Endothelial cell of umbilical vein (primary cell): Measurements from ENCODE around the gene TRAPPC6A. TPM values are rescaled to one million over a fixed set of nuclear protein-coding genes. Genes with fewer than 3 reads are reported as not detected.

Experiments used
- BruUV-seq: library from RNA; stranded (reverse); fragments of 400-500 nt; replicated peaks from 2 replicates; lab custom pipeline; 2021; lab: Mats Ljungman, UMichigan
- CTCF ChIA-PET: fragments of 300-600, 350-600 bp; sonication (Branson Sonifier 250); formaldehyde crosslinking; loops from one replicate; lab custom pipeline; 2021; ENCODE audit warnings: antibody characterized with exemption, inconsistent platforms; lab: Charles Lee
- POLR2A ChIA-PET: fragments of 300-600, 350-600 bp; sonication (Branson Sonifier 250); formaldehyde crosslinking; loops from one replicate; lab custom pipeline; 2021; ENCODE audit warnings: antibody characterized with exemption, inconsistent platforms; lab: Charles Lee
- DNase-seq: peaks from one replicate; pipeline ENCODE4 v3.0.0-alpha.2; 2011; ENCODE audit warnings: low read depth, low spot score
- FAIRE-seq: peaks from 2 replicates; lab custom pipeline; 2011; peaks lifted over from hg19 to GRCh38; lab: Jason Lieb, UNC
- H2AFZ ChIP-seq: 2 replicates; pipeline ENCODE4 v1.6.0; 2012; ENCODE audit warnings: low read depth, low read length, control low read depth, inconsistent platforms
- H3K27ac ChIP-seq: 2 replicates; pipeline ENCODE4 v1.5.1; 2011; ENCODE audit warnings: low read depth, mild to moderate bottlenecking, control low read depth, low read length, moderate library complexity; ENCODE audit not compliant: insufficient read depth
- H3K27me3 ChIP-seq, 2 experiments: 2 replicates each; pipeline versions ENCODE4 v1.6.0 to v1.6.1; 2011; ENCODE audit warnings: low read length in 2 of 2, mixed read lengths in 1 of 2; ENCODE audit not compliant: control insufficient read depth in 2 of 2, insufficient read depth in 2 of 2
- H3K36me3 ChIP-seq, 2 experiments: 2 replicates in 1 of 2; 3 replicates in 1 of 2; pipeline ENCODE4 v1.5.1; 2011; ENCODE audit warnings: low read length in 2 of 2, mild to moderate bottlenecking in 1 of 2, moderate library complexity in 1 of 2; ENCODE audit not compliant: control insufficient read depth in 2 of 2, insufficient read depth in 2 of 2; ENCODE audit errors: extremely low read depth in 1 of 2
- H3K4me1 ChIP-seq: 3 replicates; pipeline ENCODE4 v1.5.1; 2011; ENCODE audit warnings: mild to moderate bottlenecking, low read length; ENCODE audit not compliant: control insufficient read depth, insufficient read depth; ENCODE audit errors: extremely low read depth
- H3K4me2 ChIP-seq: 2 replicates; pipeline ENCODE4 v1.6.1; 2011; ENCODE audit warnings: low read length, control low read depth, mixed read lengths; ENCODE audit not compliant: insufficient read depth
- H3K4me3 ChIP-seq, 3 experiments: fragments of 200-600 bp in 1 of 3; sonication (generic), shearing (Covaris generic) in 1 of 3; replicated peaks in 1 of 3; 2 replicates each; pipeline ENCODE4 v1.5.1; 2011 to 2016; ENCODE audit warnings: control low read depth in 3 of 3, low read length in 3 of 3, mild to moderate bottlenecking in 2 of 3, inconsistent platforms in 1 of 3, low read depth in 1 of 3, moderate library complexity in 1 of 3; ENCODE audit not compliant: insufficient read depth in 1 of 3
- H3K79me2 ChIP-seq: 2 replicates; pipeline ENCODE4 v1.6.0; 2012; ENCODE audit warnings: low read length, inconsistent platforms; ENCODE audit not compliant: control insufficient read depth, insufficient read depth
- H3K9ac ChIP-seq: replicated peaks from 2 replicates; pipeline ENCODE3; 2011; ENCODE audit warnings: low read length, control low read depth; ENCODE audit not compliant: insufficient read depth; ENCODE audit errors: extremely low read depth
- H3K9me1 ChIP-seq: replicated peaks from 3 replicates; pipeline ENCODE4 v1.6.0; 2011; ENCODE audit warnings: mild to moderate bottlenecking, low read length; ENCODE audit not compliant: control insufficient read depth, insufficient read depth; ENCODE audit errors: extremely low read depth
- H3K9me3 ChIP-seq: replicated peaks from 2 replicates; pipeline ENCODE4 v1.5.1; 2012; ENCODE audit warnings: low read length, inconsistent platforms; ENCODE audit not compliant: control insufficient read depth, insufficient read depth
- H4K20me1 ChIP-seq: replicated peaks from 2 replicates; pipeline ENCODE3; 2011; ENCODE audit warnings: mild to moderate bottlenecking, low read length; ENCODE audit not compliant: control insufficient read depth, insufficient read depth; ENCODE audit errors: extremely low read depth
- CTCF ChIP-seq, 2 donors: IDR thresholded peaks; 1 replicate in 1 of 2; 2 replicates in 1 of 2; pipeline ENCODE4 v1.5.1; 2011; ENCODE audit warnings: low read length in 2 of 2, mild to moderate bottlenecking in 2 of 2, moderate library complexity in 2 of 2, control low read depth in 1 of 2, inconsistent platforms in 1 of 2, low read depth in 1 of 2; ENCODE audit not compliant: insufficient read depth in 1 of 2; ENCODE audit errors: extremely low read depth in 1 of 2
- EZH2 ChIP-seq: IDR thresholded peaks from 2 replicates; pipeline ENCODE4 v1.6.1; 2012; ENCODE audit warnings: borderline replicate concordance, low read depth, mild to moderate bottlenecking, moderate library complexity, low read length, inconsistent platforms; ENCODE audit not compliant: severe bottlenecking
- FOS ChIP-seq: IDR thresholded peaks from 2 replicates; pipeline ENCODE4 v1.6.1; 2011; ENCODE audit warnings: mild to moderate bottlenecking, low read length, moderate library complexity, borderline replicate concordance; ENCODE audit not compliant: insufficient read depth
- GATA2 ChIP-seq: IDR thresholded peaks from 2 replicates; pipeline ENCODE4 v1.7.0; 2011; ENCODE audit warnings: low read depth, mild to moderate bottlenecking, moderate library complexity, mixed read lengths, low read length; ENCODE audit not compliant: insufficient read length, insufficient read depth
- JUN ChIP-seq: IDR thresholded peaks from 2 replicates; pipeline ENCODE4 v1.6.1; 2011; ENCODE audit warnings: borderline replicate concordance, low read depth; ENCODE audit not compliant: insufficient read length, insufficient read depth
- MYC ChIP-seq: IDR thresholded peaks from one replicate; pipeline ENCODE4 v1.6.1; 2011; ENCODE audit warnings: mild to moderate bottlenecking, low read depth, low read length
- POLR2A ChIP-seq: IDR thresholded peaks from 2 replicates; pipeline ENCODE4 v1.6.1; 2012; ENCODE audit warnings: low read depth, mild to moderate bottlenecking, control low read depth, low read length
- POLR2AphosphoS5 ChIP-seq: IDR thresholded peaks from 2 replicates; pipeline ENCODE4 v1.6.1; 2012; ENCODE audit warnings: low read depth, mild to moderate bottlenecking, control low read depth, low read length, moderate library complexity; ENCODE audit not compliant: insufficient read depth
- dilution Hi-C: fragments of 300-500 bp; cut with MboI; formaldehyde crosslinking; loops from one replicate; pipeline ENCODE4 v1.15.0; 2019; ENCODE audit warnings: low sequenced_read_pairs; ENCODE audit not compliant: extremely low pct_ligation_motif_present
- intact Hi-C: fragments of 100-400 bp; cut with micrococcal nuclease; formaldehyde crosslinking; loops from one replicate; pipeline ENCODE4 v1.10.0; 2022
- polyA plus RNA-seq, 4 experiments: library from polyadenylated mRNA; depleted of rRNA in 3 of 4; stranded (reverse) in 3 of 4; unstranded in 1 of 4; fragments of >200 nt; gene quantifications; 2 replicates each; pipeline versions ENCODE4 v1.2.1 to v1.2.3, GENCODE V29; 2011 to 2012; ENCODE audit warnings: missing spikeins in 1 of 4
- total RNA-seq: library from RNA; stranded (reverse); gene quantifications from 2 replicates; pipeline ENCODE4 v1.2.3, GENCODE V29; 2021

TRAPPC6A gene
- total and polyA plus RNA-seq, 2 donors (not counting 3 experiments of a cell fraction or from before 2014, with no cell fraction given): 18.1 to 45.4 TPM

- no peak for FAIRE-seq
- Histone ChIP-seq H3K4me3 (no peak overlapping the region), H3K4me2 (no peak overlapping the region), H4K20me1 (no peaks in the 10 kb centered on the region), H3K9me1 (no peaks in the 10 kb centered on the region), H3K4me1 (no peaks in the 10 kb centered on the region), H3K36me3 (no peaks in the 10 kb centered on the region), H3K9me3 (no peaks in the 10 kb centered on the region), H3K79me2 (peaks cover 54% of the 10 kb centered on the region), H3K9ac (no peak overlapping the region), H3K27me3 (no peaks in the 10 kb centered on the region), H3K27ac (no peak overlapping the region), H2AFZ (no peak overlapping the region)
- CTCF ChIA-PET: no interaction called here
- intact Hi-C loops: no loop called here
- POLR2A ChIA-PET: no interaction called here
- no TSS peak for BruUV-seq
- no peak for DNase-seq
- TF ChIP-seq EZH2 (no peak), POLR2AphosphoS5 (no peak)
- dilution Hi-C loops: no loop called here
Observed at GRCh38 chr19:45117167-45117594, 60.9 kb downstream of the TRAPPC6A start.

- no peaks in the 10 kb centered on the region for H4K20me1 ChIP-seq
- CTCF ChIA-PET: no interaction called here
Observed at GRCh38 chr19:45115809-45116615, 62.0 kb downstream of the TRAPPC6A start.

More at GRCh38 chr19:45115809-45116615, 62.0 kb downstream of the TRAPPC6A start:
- Histone ChIP-seq H3K36me3 (no peaks in the 10 kb centered on the region), H3K4me1 (no peaks in the 10 kb centered on the region), H3K27ac (no peak overlapping the region), H3K9me3 (no peaks in the 10 kb centered on the region), H3K9ac (no peak overlapping the region), H3K9me1 (no peaks in the 10 kb centered on the region), H2AFZ (no peak overlapping the region), H3K79me2 (peaks cover 53% of the 10 kb centered on the region), H3K4me3 (no peak overlapping the region), H3K27me3 (no peaks in the 10 kb centered on the region), H3K4me2 (no peak overlapping the region)
- FAIRE-seq: no peak
- no peak for TF ChIP-seq MYC
- TF ChIP-seq FOS: no peak
- no peak for TF ChIP-seq EZH2
- TF ChIP-seq POLR2A: no peak
- TF ChIP-seq JUN: no peak
- no peak for TF ChIP-seq GATA2
- no peak for TF ChIP-seq CTCF (IDR thresholded peaks at IDR 0.05; ENCODE audit: extremely low read depth in 1 of 2, insufficient read depth in 1 of 2, low read depth in 1 of 2, low read length in 2 of 2)
- no peak for TF ChIP-seq POLR2AphosphoS5
- no peak for DNase-seq
- POLR2A ChIA-PET: no interaction called here
- BruUV-seq: no TSS peak
- dilution Hi-C loops: no loop called here
- intact Hi-C loops: no loop called here
